ENCODE results near the gene AIP.

Gene AIP

DNA sequence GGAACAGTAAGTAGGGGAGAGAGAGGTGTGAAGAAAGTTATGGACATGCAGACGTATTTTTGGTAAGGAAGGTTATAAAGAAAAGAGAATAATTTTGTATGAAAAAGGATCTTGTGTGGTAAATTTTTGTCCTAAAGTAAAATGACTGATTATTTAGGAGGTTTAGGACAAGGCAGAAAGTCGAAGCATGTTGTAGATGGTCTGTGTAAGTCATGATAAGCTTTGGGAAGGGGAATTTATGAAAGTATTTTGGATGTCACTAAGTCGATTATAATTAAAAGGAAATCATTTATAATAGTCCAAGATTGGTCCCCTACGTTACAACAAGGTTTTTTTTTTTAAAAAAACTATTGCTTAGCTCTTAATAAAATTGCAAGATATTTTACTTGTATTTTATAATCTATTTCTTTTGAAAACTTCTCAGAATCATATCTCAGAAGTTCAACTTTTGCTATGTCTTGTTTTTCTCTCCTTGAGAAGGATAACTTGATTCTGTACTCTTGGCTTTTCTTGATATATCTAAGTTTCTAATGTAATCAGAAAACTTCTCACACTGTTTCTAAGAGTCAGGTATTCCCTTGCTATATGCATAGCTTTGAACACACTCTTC lies 51.3 kb downstream of the AIP start:
- DNase-seq (ENCODE audit: low read depth): no peak

- DNase-seq (ENCODE audit: low read depth): no peak
These were observed 52.7 kb downstream of the AIP start for GRCh38 chr11:67535561-67535960.

GRCh38 chr11:67538306-67538705 lies 55.5 kb downstream of the AIP start:
- DNase-seq (ENCODE audit: low read depth): no peak

DNA sequence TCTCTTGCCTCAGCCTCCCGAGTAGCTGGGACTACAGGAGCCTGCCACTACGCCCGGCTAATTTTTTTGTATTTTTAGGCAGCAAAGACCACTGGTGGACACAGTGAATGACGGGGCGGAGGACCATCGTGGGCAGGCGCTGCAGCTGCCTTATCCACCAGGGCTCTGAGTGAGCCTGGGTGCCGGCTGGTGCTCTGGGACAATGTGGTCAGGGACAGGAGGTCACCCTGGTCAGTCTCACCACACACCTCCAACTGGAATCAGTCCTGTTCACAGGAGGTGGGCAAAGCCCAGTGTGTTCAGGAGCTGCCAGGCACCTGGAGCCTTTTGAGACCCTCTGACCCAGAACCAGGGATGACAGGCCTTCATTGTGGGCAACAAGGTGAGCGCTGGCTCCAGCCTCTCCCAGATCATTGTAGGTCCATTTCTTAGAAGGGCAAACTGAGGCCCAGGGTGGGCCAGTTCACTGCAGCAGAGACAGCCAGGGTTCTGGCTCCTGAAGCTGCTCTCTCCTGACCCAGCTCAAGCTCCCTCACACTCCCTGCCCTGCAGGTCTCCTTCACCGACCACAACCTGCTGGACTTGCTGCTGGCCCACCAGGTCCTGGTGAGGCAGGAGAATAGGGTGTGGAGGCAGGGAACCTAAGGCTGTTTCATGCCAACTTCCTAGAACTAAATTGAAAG lies 56.1 kb downstream of the AIP start:
- DNase-seq (ENCODE audit: low read depth): no peak

DNA sequence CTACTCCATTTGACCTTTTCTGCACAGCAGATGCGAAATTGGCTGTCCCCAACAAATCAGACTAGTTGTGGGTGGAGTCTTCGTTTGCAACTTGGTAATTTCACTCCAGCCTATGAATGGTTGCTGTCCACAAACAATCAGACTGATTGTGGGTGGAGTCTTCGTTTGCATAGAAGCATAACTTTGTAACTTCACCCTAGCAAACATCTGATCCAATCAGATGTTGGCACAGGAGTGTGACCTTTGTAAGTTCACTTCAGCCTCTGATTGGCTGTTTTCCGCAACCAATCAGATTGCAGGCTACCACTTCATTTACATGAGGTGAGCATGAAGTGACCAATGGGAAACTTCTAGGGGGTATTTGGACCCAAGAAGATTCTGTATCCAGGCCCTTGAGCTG lies 56.7 kb downstream of the AIP start:
- no peak for DNase-seq (ENCODE audit: low read depth)
